Endothelial cell of umbilical vein (primary cell): Measurements from ENCODE around the gene GALNT10. TPM values are rescaled to one million over a fixed set of nuclear protein-coding genes. Genes with fewer than 3 reads are reported as not detected.

ENCODE experiments used
- BruUV-seq: library from RNA; stranded (reverse); fragments of 400-500 nt; replicated peaks from 2 replicates; lab custom pipeline; 2021; lab: Mats Ljungman, UMichigan
- CTCF ChIA-PET: fragments of 300-600, 350-600 bp; sonication (Branson Sonifier 250); formaldehyde crosslinking; loops from one replicate; lab custom pipeline; 2021; ENCODE audit warnings: antibody characterized with exemption, inconsistent platforms; lab: Charles Lee
- POLR2A ChIA-PET: fragments of 300-600, 350-600 bp; sonication (Branson Sonifier 250); formaldehyde crosslinking; loops from one replicate; lab custom pipeline; 2021; ENCODE audit warnings: antibody characterized with exemption, inconsistent platforms; lab: Charles Lee
- DNase-seq: peaks from one replicate; pipeline ENCODE4 v3.0.0-alpha.2; 2011; ENCODE audit warnings: low read depth, low spot score
- FAIRE-seq: peaks from 2 replicates; lab custom pipeline; 2011; peaks lifted over from hg19 to GRCh38; lab: Jason Lieb, UNC
- H2AFZ ChIP-seq: 2 replicates; pipeline ENCODE4 v1.6.0; 2012; ENCODE audit warnings: low read depth, low read length, control low read depth, inconsistent platforms
- H3K27ac ChIP-seq: 2 replicates; pipeline ENCODE4 v1.5.1; 2011; ENCODE audit warnings: low read depth, mild to moderate bottlenecking, control low read depth, low read length, moderate library complexity; ENCODE audit not compliant: insufficient read depth
- H3K27me3 ChIP-seq, 2 experiments: 2 replicates each; pipeline versions ENCODE4 v1.6.0 to v1.6.1; 2011; ENCODE audit warnings: low read length in 2 of 2, mixed read lengths in 1 of 2; ENCODE audit not compliant: control insufficient read depth in 2 of 2, insufficient read depth in 2 of 2
- H3K36me3 ChIP-seq, 2 experiments: 2 replicates in 1 of 2; 3 replicates in 1 of 2; pipeline ENCODE4 v1.5.1; 2011; ENCODE audit warnings: low read length in 2 of 2, mild to moderate bottlenecking in 1 of 2, moderate library complexity in 1 of 2; ENCODE audit not compliant: control insufficient read depth in 2 of 2, insufficient read depth in 2 of 2; ENCODE audit errors: extremely low read depth in 1 of 2
- H3K4me1 ChIP-seq: 3 replicates; pipeline ENCODE4 v1.5.1; 2011; ENCODE audit warnings: mild to moderate bottlenecking, low read length; ENCODE audit not compliant: control insufficient read depth, insufficient read depth; ENCODE audit errors: extremely low read depth
- H3K4me2 ChIP-seq: 2 replicates; pipeline ENCODE4 v1.6.1; 2011; ENCODE audit warnings: low read length, control low read depth, mixed read lengths; ENCODE audit not compliant: insufficient read depth
- H3K4me3 ChIP-seq, 3 experiments: fragments of 200-600 bp in 1 of 3; sonication (generic), shearing (Covaris generic) in 1 of 3; replicated peaks in 1 of 3; 2 replicates each; pipeline ENCODE4 v1.5.1; 2011 to 2016; ENCODE audit warnings: control low read depth in 3 of 3, low read length in 3 of 3, mild to moderate bottlenecking in 2 of 3, inconsistent platforms in 1 of 3, low read depth in 1 of 3, moderate library complexity in 1 of 3; ENCODE audit not compliant: insufficient read depth in 1 of 3
- H3K79me2 ChIP-seq: 2 replicates; pipeline ENCODE4 v1.6.0; 2012; ENCODE audit warnings: low read length, inconsistent platforms; ENCODE audit not compliant: control insufficient read depth, insufficient read depth
- H3K9ac ChIP-seq: replicated peaks from 2 replicates; pipeline ENCODE3; 2011; ENCODE audit warnings: low read length, control low read depth; ENCODE audit not compliant: insufficient read depth; ENCODE audit errors: extremely low read depth
- H3K9me1 ChIP-seq: replicated peaks from 3 replicates; pipeline ENCODE4 v1.6.0; 2011; ENCODE audit warnings: mild to moderate bottlenecking, low read length; ENCODE audit not compliant: control insufficient read depth, insufficient read depth; ENCODE audit errors: extremely low read depth
- H3K9me3 ChIP-seq: replicated peaks from 2 replicates; pipeline ENCODE4 v1.5.1; 2012; ENCODE audit warnings: low read length, inconsistent platforms; ENCODE audit not compliant: control insufficient read depth, insufficient read depth
- H4K20me1 ChIP-seq: replicated peaks from 2 replicates; pipeline ENCODE3; 2011; ENCODE audit warnings: mild to moderate bottlenecking, low read length; ENCODE audit not compliant: control insufficient read depth, insufficient read depth; ENCODE audit errors: extremely low read depth
- EZH2 ChIP-seq: IDR thresholded peaks from 2 replicates; pipeline ENCODE4 v1.6.1; 2012; ENCODE audit warnings: borderline replicate concordance, low read depth, mild to moderate bottlenecking, moderate library complexity, low read length, inconsistent platforms; ENCODE audit not compliant: severe bottlenecking
- FOS ChIP-seq: IDR thresholded peaks from 2 replicates; pipeline ENCODE4 v1.6.1; 2011; ENCODE audit warnings: mild to moderate bottlenecking, low read length, moderate library complexity, borderline replicate concordance; ENCODE audit not compliant: insufficient read depth
- GATA2 ChIP-seq: IDR thresholded peaks from 2 replicates; pipeline ENCODE4 v1.7.0; 2011; ENCODE audit warnings: low read depth, mild to moderate bottlenecking, moderate library complexity, mixed read lengths, low read length; ENCODE audit not compliant: insufficient read length, insufficient read depth
- JUN ChIP-seq: IDR thresholded peaks from 2 replicates; pipeline ENCODE4 v1.6.1; 2011; ENCODE audit warnings: borderline replicate concordance, low read depth; ENCODE audit not compliant: insufficient read length, insufficient read depth
- MYC ChIP-seq: IDR thresholded peaks from one replicate; pipeline ENCODE4 v1.6.1; 2011; ENCODE audit warnings: mild to moderate bottlenecking, low read depth, low read length
- POLR2A ChIP-seq: IDR thresholded peaks from 2 replicates; pipeline ENCODE4 v1.6.1; 2012; ENCODE audit warnings: low read depth, mild to moderate bottlenecking, control low read depth, low read length
- POLR2AphosphoS5 ChIP-seq: IDR thresholded peaks from 2 replicates; pipeline ENCODE4 v1.6.1; 2012; ENCODE audit warnings: low read depth, mild to moderate bottlenecking, control low read depth, low read length, moderate library complexity; ENCODE audit not compliant: insufficient read depth
- dilution Hi-C: fragments of 300-500 bp; cut with MboI; formaldehyde crosslinking; loops from one replicate; pipeline ENCODE4 v1.15.0; 2019; ENCODE audit warnings: low sequenced_read_pairs; ENCODE audit not compliant: extremely low pct_ligation_motif_present
- intact Hi-C: fragments of 100-400 bp; cut with micrococcal nuclease; formaldehyde crosslinking; loops from one replicate; pipeline ENCODE4 v1.10.0; 2022
- polyA plus RNA-seq, 4 experiments: library from polyadenylated mRNA; depleted of rRNA in 3 of 4; stranded (reverse) in 3 of 4; unstranded in 1 of 4; fragments of >200 nt; gene quantifications; 2 replicates each; pipeline versions ENCODE4 v1.2.1 to v1.2.3, GENCODE V29; 2011 to 2012; ENCODE audit warnings: missing spikeins in 1 of 4
- total RNA-seq: library from RNA; stranded (reverse); gene quantifications from 2 replicates; pipeline ENCODE4 v1.2.3, GENCODE V29; 2021
- TF ChIP-seq, protein P1 (sequence below): IDR thresholded peaks from 2 replicates; pipeline ENCODE4 v1.6.1; 2011; ENCODE audit not compliant: insufficient read depth, insufficient read length
- TF ChIP-seq, protein P2 (sequence below), 2 donors: IDR thresholded peaks; 1 replicate in 1 of 2; 2 replicates in 1 of 2; pipeline ENCODE4 v1.5.1; 2011; ENCODE audit warnings: low read length in 2 of 2, mild to moderate bottlenecking in 2 of 2, moderate library complexity in 2 of 2, control low read depth in 1 of 2, inconsistent platforms in 1 of 2, low read depth in 1 of 2; ENCODE audit not compliant: insufficient read depth in 1 of 2; ENCODE audit errors: extremely low read depth in 1 of 2

The GALNT10 gene
- total and polyA plus RNA-seq, 2 donors (not counting 3 experiments of a cell fraction or from before 2014, with no cell fraction given): 70.2 to 77.6 TPM

DNA sequence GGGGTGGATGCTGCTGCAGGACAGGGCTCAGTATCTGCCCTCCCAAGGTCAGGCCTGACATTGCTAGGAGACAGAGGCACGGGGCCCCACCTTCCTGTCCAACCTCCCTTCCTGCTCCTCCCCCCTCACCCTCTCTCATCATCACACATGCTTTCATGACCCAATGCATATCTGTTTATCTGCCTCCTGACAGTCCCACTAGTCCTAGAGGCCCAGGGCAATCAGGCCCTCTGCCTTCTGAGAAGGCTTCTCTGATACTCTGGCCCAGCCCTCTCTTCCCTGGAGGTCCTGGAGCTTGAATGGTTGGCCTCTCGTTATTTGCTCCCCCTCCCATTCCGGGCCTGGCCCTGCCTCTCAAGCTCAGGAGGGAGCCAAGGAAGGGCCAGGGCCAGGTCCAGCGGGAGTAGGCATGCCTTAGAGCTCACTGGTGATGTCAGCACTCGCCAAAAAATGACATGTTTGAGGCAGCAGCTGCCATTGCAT is 164.6 kb downstream of the GALNT10 start:
- Histone ChIP-seq H3K9me3 (no peaks in the 10 kb centered on the region), H3K4me1 (peaks cover 3% of the 10 kb centered on the region), H3K36me3 (no peaks in the 10 kb centered on the region), H3K4me3 (no peak overlapping the region), H2AFZ (no peak overlapping the region), H3K4me2 (no peak overlapping the region), H4K20me1 (no peaks in the 10 kb centered on the region), H3K27me3 (no peaks in the 10 kb centered on the region), H3K9ac (no peak overlapping the region), H3K79me2 (no peaks in the 10 kb centered on the region), H3K27ac (no peak overlapping the region), H3K9me1 (no peaks in the 10 kb centered on the region)
- DNase-seq (no peak), FAIRE-seq (no peak)
- dilution Hi-C loops: no loop called here
- intact Hi-C loops: no loop called here
- TF ChIP-seq POLR2A (no peak), JUN (no peak), MYC (no peak), EZH2 (no peak)
- TF ChIP-seq, protein P1, sequence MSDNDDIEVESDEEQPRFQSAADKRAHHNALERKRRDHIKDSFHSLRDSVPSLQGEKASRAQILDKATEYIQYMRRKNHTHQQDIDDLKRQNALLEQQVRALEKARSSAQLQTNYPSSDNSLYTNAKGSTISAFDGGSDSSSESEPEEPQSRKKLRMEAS: no peak
- CTCF ChIA-PET: no interaction called here
- POLR2A ChIA-PET: no interaction called here
- no TSS peak for BruUV-seq

DNA sequence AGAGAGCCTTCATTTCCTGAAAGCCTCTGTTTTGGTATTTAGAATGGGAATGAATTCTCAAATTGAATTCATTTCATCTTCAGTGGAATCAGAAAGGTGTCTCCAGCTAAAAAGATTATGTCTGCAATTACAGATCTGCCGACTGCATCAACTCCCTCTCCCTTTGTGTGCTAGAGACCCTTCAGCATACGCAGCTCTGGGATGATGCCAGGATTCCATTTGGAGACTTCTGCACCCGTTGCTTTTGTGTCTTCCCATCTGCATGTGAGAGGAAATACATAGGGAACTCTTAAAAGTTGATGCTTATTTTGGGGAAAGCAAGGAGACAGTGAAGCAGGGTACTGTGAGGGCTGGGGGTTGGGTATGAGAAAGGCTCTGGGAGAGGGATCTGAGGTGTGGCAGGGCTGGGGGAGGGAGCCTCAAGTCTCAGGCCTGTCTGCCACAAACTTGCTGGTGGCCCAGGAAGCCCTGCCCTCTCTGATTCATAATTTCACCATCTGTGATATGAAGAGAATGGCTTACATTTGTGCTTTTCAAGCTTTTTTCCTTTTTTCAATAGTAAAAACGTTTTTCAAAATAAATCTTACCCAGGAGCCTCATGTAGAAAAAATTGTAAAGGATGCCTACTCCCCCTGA is 165.6 kb downstream of the GALNT10 start:
- H3K27me3 ChIP-seq: no peaks in the 10 kb centered on the region
- H3K4me3 ChIP-seq: no peak overlapping the region
- TF ChIP-seq, protein P2, sequence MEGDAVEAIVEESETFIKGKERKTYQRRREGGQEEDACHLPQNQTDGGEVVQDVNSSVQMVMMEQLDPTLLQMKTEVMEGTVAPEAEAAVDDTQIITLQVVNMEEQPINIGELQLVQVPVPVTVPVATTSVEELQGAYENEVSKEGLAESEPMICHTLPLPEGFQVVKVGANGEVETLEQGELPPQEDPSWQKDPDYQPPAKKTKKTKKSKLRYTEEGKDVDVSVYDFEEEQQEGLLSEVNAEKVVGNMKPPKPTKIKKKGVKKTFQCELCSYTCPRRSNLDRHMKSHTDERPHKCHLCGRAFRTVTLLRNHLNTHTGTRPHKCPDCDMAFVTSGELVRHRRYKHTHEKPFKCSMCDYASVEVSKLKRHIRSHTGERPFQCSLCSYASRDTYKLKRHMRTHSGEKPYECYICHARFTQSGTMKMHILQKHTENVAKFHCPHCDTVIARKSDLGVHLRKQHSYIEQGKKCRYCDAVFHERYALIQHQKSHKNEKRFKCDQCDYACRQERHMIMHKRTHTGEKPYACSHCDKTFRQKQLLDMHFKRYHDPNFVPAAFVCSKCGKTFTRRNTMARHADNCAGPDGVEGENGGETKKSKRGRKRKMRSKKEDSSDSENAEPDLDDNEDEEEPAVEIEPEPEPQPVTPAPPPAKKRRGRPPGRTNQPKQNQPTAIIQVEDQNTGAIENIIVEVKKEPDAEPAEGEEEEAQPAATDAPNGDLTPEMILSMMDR (IDR thresholded peaks at IDR 0.05; ENCODE audit: extremely low read depth in 1 of 2, insufficient read depth in 1 of 2, low read depth in 1 of 2, low read length in 2 of 2): no peak
- TF ChIP-seq FOS: no peak
- TF ChIP-seq POLR2AphosphoS5: no peak
- no peak for TF ChIP-seq POLR2A
- no peak for TF ChIP-seq JUN
- TF ChIP-seq, protein P1: no peak
- no peak for TF ChIP-seq MYC
- TF ChIP-seq EZH2: no peak
- TF ChIP-seq GATA2: no peak
- no peaks in the 10 kb centered on the region for H3K9me3 ChIP-seq
- no peaks in the 10 kb centered on the region for H3K36me3 ChIP-seq
- H2AFZ ChIP-seq: no peak overlapping the region
- no peaks in the 10 kb centered on the region for H3K9me1 ChIP-seq
- no peak overlapping the region for H3K9ac ChIP-seq
- no peak for FAIRE-seq
- no peaks in the 10 kb centered on the region for H4K20me1 ChIP-seq
- peaks cover 3% of the 10 kb centered on the region for H3K4me1 ChIP-seq
- dilution Hi-C loops (no loop called here), intact Hi-C loops (no loop called here)
- no peak for DNase-seq
- no TSS peak for BruUV-seq
- H3K27ac ChIP-seq: no peak overlapping the region
- H3K79me2 ChIP-seq: no peaks in the 10 kb centered on the region
- ChIA-PET CTCF (no interaction called here), POLR2A (no interaction called here)
- no peak overlapping the region for H3K4me2 ChIP-seq
